ENCODE results near the gene SLC12A5. TPM values are rescaled to one million over a fixed set of nuclear protein-coding genes. Genes with fewer than 3 reads are reported as not detected.

SLC12A5 gene
- total RNA-seq, 4 donors from 2014 or later = not detected

- WGBS, 2 donors (ENCODE audit: low coverage in 1 of 2) = 83 to 85% methylated on average over 3 to 7 of the region's 7 CpGs
- TF ChIP-seq POLR2A (IDR thresholded peaks at IDR 0.05) = no peak
- TF ChIP-seq CTCF (IDR thresholded peaks at IDR 0.05) = no peak
- no peak for TF ChIP-seq POLR2AphosphoS5 (IDR thresholded peaks at IDR 0.05)
- TF ChIP-seq EP300 (IDR thresholded peaks at IDR 0.05; ENCODE audit: low read depth) = no peak
- in situ Hi-C loops (cut with MboI; ENCODE audit: low pct_ligation_motif_present in 1 of 4, low pct_unique_long_range_greater_than_20kb in 1 of 4, low sequenced_read_pairs in 3 of 4) (no loop called here), intact Hi-C loops (cut with DNase I; ENCODE audit: low total_unique reads) (no loop called here)
- H3K4me1 ChIP-seq = peaks cover 0 to 39% (median 18%) of the 10 kb centered on the region in 4 donors
- H3K9me3 ChIP-seq = no peaks in the 10 kb centered on the region
- H3K27ac ChIP-seq = no peak overlapping the region
- H3K27me3 ChIP-seq = no peaks in the 10 kb centered on the region
- peaks cover 0 to 25% (median 6%) of the 10 kb centered on the region in 4 donors for H3K36me3 ChIP-seq
- no peak for DNase-seq
- no peak overlapping the region for H3K4me3 ChIP-seq
These were observed 49.9 kb downstream of the SLC12A5 start for GRCh38 chr20:46078954-46079353.

GRCh38 chr20:46081074-46081473, 52.1 kb downstream of the SLC12A5 start:
- Histone ChIP-seq H3K4me3 (no peak overlapping the region), H3K9me3 (no peaks in the 10 kb centered on the region), H3K27ac (no peak overlapping the region), H3K4me1 (peaks cover 15 to 59% (median 40%) of the 10 kb centered on the region in 4 donors), H3K36me3 (peaks cover 0 to 16% (median 2%) of the 10 kb centered on the region in 4 donors), H3K27me3 (no peaks in the 10 kb centered on the region)
- no peak for DNase-seq
- no peak for TF ChIP-seq CTCF (IDR thresholded peaks at IDR 0.05)
- TF ChIP-seq POLR2AphosphoS5 (IDR thresholded peaks at IDR 0.05) = no peak
- TF ChIP-seq EP300 (IDR thresholded peaks at IDR 0.05; ENCODE audit: low read depth) = no peak
- no peak for TF ChIP-seq POLR2A (IDR thresholded peaks at IDR 0.05)
- intact Hi-C loops (cut with DNase I; ENCODE audit: low total_unique reads) (no loop called here), in situ Hi-C loops (cut with MboI; ENCODE audit: low pct_ligation_motif_present in 1 of 4, low pct_unique_long_range_greater_than_20kb in 1 of 4, low sequenced_read_pairs in 3 of 4) (no loop called here)
- 82 to 94% methylated on average over 1 of the region's 1 CpG for WGBS, 2 donors (ENCODE audit: low coverage in 1 of 2)

GRCh38 chr20:46083101-46083500, 54.1 kb downstream of the SLC12A5 start:
- H3K27me3 ChIP-seq = no peaks in the 10 kb centered on the region
- in situ Hi-C loops (cut with MboI; ENCODE audit: low pct_ligation_motif_present in 1 of 4, low pct_unique_long_range_greater_than_20kb in 1 of 4, low sequenced_read_pairs in 3 of 4) (no loop called here), intact Hi-C loops (cut with DNase I; ENCODE audit: low total_unique reads) (no loop called here)
- H3K27ac ChIP-seq = no peak overlapping the region
- no peak for DNase-seq
- H3K4me3 ChIP-seq = no peak overlapping the region
- H3K4me1 ChIP-seq = peaks cover 33 to 79% (median 60%) of the 10 kb centered on the region in 4 donors
- TF ChIP-seq POLR2A (IDR thresholded peaks at IDR 0.05) (no peak), POLR2AphosphoS5 (IDR thresholded peaks at IDR 0.05) (no peak), EP300 (IDR thresholded peaks at IDR 0.05; ENCODE audit: low read depth) (no peak), CTCF (IDR thresholded peaks at IDR 0.05) (no peak)
- peaks cover 0 to 13% (median 2%) of the 10 kb centered on the region in 4 donors for H3K36me3 ChIP-seq
- 62 to 72% methylated on average over 6 of the region's 6 CpGs for WGBS, 2 donors (ENCODE audit: low coverage in 1 of 2)
- no peaks in the 10 kb centered on the region for H3K9me3 ChIP-seq

- in situ Hi-C loops (cut with MboI; ENCODE audit: low pct_ligation_motif_present in 1 of 4, low pct_unique_long_range_greater_than_20kb in 1 of 4, low sequenced_read_pairs in 3 of 4) (no loop called here), intact Hi-C loops (cut with DNase I; ENCODE audit: low total_unique reads) (no loop called here)
- 85 to 90% methylated on average over 1 of the region's 1 CpG for WGBS, 2 donors (ENCODE audit: low coverage in 1 of 2)
- H3K9me3 ChIP-seq = no peaks in the 10 kb centered on the region
- H3K4me3 ChIP-seq = no peak overlapping the region
- no peak for DNase-seq
- no peaks in the 10 kb centered on the region for H3K27me3 ChIP-seq
- no peak for TF ChIP-seq POLR2A (IDR thresholded peaks at IDR 0.05)
- no peak for TF ChIP-seq CTCF (IDR thresholded peaks at IDR 0.05)
- TF ChIP-seq EP300 (IDR thresholded peaks at IDR 0.05; ENCODE audit: low read depth) = no peak
- no peak for TF ChIP-seq POLR2AphosphoS5 (IDR thresholded peaks at IDR 0.05)
- peaks cover 38 to 84% (median 64%) of the 10 kb centered on the region in 4 donors for H3K4me1 ChIP-seq
- no peak overlapping the region for H3K27ac ChIP-seq
- H3K36me3 ChIP-seq = peaks cover 0 to 8% (median 2%) of the 10 kb centered on the region in 4 donors
These were observed 54.6 kb downstream of the SLC12A5 start for GRCh38 chr20:46083531-46084061.

Data from transverse colon (tissue), 4 donors.